ENCODE results near the gene CD177. TPM values are rescaled to one million over a fixed set of nuclear protein-coding genes. Genes with fewer than 3 reads are reported as not detected.

Gene CD177
- total and polyA plus RNA-seq, 8 donors, result 0.25 to 11.3 (median 2.8) TPM; not detected in 3

- Histone ChIP-seq H3K36me3 (no peaks in the 10 kb centered on the region), H3K9me3 (peaks cover 0 to 14% (median 6%) of the 10 kb centered on the region in 4 donors), H3K4me1 (no peaks in the 10 kb centered on the region), H3K27me3 (peaks cover 0 to 9% (median 0%) of the 10 kb centered on the region in 3 donors), H3K4me3 (no peak overlapping the region), H3K27ac (no peak overlapping the region)
- DNase-seq, result no peak
- WGBS, 5 donors, result 36 to 54% (median 48%) methylated on average over 5 of the region's 5 CpGs
- intact Hi-C loops (cut with DNase I; ENCODE audit: low total_unique reads), result no loop called here
- TF ChIP-seq EP300 (IDR thresholded peaks at IDR 0.05) (no peak), POLR2A (IDR thresholded peaks at IDR 0.05) (no peak)
Measured at GRCh38 chr19:43308244-43308815, 45.2 kb upstream of the CD177 start.

- TF ChIP-seq POLR2A (IDR thresholded peaks at IDR 0.05), result no peak
- TF ChIP-seq EP300 (IDR thresholded peaks at IDR 0.05), result no peak
- TF ChIP-seq CTCF (IDR thresholded peaks at IDR 0.05), result no peak
- no peak for TF ChIP-seq POLR2AphosphoS5 (IDR thresholded peaks at IDR 0.05)
- no peaks in the 10 kb centered on the region for H3K36me3 ChIP-seq
- H3K4me1 ChIP-seq, result no peaks in the 10 kb centered on the region
- peaks cover 0 to 9% (median 0%) of the 10 kb centered on the region in 3 donors for H3K27me3 ChIP-seq
- intact Hi-C loops (cut with DNase I; ENCODE audit: low total_unique reads), result no loop called here
- DNase-seq, result no peak
- WGBS, 5 donors, result 62 to 72% (median 68%) methylated on average over 4 of the region's 4 CpGs
- peaks cover 0 to 14% (median 6%) of the 10 kb centered on the region in 4 donors for H3K9me3 ChIP-seq
- H3K27ac ChIP-seq, result no peak overlapping the region
- H3K4me3 ChIP-seq, result no peak overlapping the region
Measured at GRCh38 chr19:43309466-43309865, 44.0 kb upstream of the CD177 start.

GRCh38 chr19:43310221-43310620 lies 43.3 kb upstream of the CD177 start:
- no peak for DNase-seq
- H3K27ac ChIP-seq, result no peak overlapping the region
- no peak overlapping the region for H3K4me3 ChIP-seq
- no peaks in the 10 kb centered on the region for H3K36me3 ChIP-seq
- H3K4me1 ChIP-seq, result no peaks in the 10 kb centered on the region
- peaks cover 0 to 14% (median 6%) of the 10 kb centered on the region in 4 donors for H3K9me3 ChIP-seq
- TF ChIP-seq POLR2AphosphoS5 (IDR thresholded peaks at IDR 0.05) (no peak), EP300 (IDR thresholded peaks at IDR 0.05) (no peak), CTCF (IDR thresholded peaks at IDR 0.05) (no peak), POLR2A (IDR thresholded peaks at IDR 0.05) (no peak)
- WGBS, 5 donors, result 81 to 91% (median 88%) methylated on average over 3 of the region's 3 CpGs
- H3K27me3 ChIP-seq, result peaks cover 0 to 9% (median 0%) of the 10 kb centered on the region in 3 donors
- intact Hi-C loops (cut with DNase I; ENCODE audit: low total_unique reads), result no loop called here

GRCh38 chr19:43311256-43311655 lies 42.2 kb upstream of the CD177 start:
- intact Hi-C loops (cut with DNase I; ENCODE audit: low total_unique reads), result no loop called here
- 78 to 83% (median 83%) methylated on average over 6 of the region's 6 CpGs for WGBS, 5 donors
- peaks cover 0 to 9% (median 0%) of the 10 kb centered on the region in 3 donors for H3K27me3 ChIP-seq
- peaks cover 0 to 14% (median 6%) of the 10 kb centered on the region in 4 donors for H3K9me3 ChIP-seq
- no peak overlapping the region for H3K27ac ChIP-seq
- TF ChIP-seq EP300 (IDR thresholded peaks at IDR 0.05) (no peak), CTCF (IDR thresholded peaks at IDR 0.05) (no peak), POLR2A (IDR thresholded peaks at IDR 0.05) (no peak), POLR2AphosphoS5 (IDR thresholded peaks at IDR 0.05) (no peak)
- no peak for DNase-seq
- no peaks in the 10 kb centered on the region for H3K36me3 ChIP-seq
- no peaks in the 10 kb centered on the region for H3K4me1 ChIP-seq
- H3K4me3 ChIP-seq, result no peak overlapping the region

GRCh38 chr19:43311706-43312105 lies 41.8 kb upstream of the CD177 start:
- Histone ChIP-seq H3K9me3 (peaks cover 0 to 14% (median 6%) of the 10 kb centered on the region in 4 donors), H3K4me3 (no peak overlapping the region), H3K27ac (no peak overlapping the region), H3K4me1 (no peaks in the 10 kb centered on the region), H3K27me3 (peaks cover 0 to 12% (median 0%) of the 10 kb centered on the region in 3 donors), H3K36me3 (no peaks in the 10 kb centered on the region)
- no peak for DNase-seq
- WGBS, 5 donors, result 63 to 87% (median 80%) methylated on average over 2 of the region's 2 CpGs
- no peak for TF ChIP-seq POLR2A (IDR thresholded peaks at IDR 0.05)
- TF ChIP-seq POLR2AphosphoS5 (IDR thresholded peaks at IDR 0.05), result no peak
- TF ChIP-seq EP300 (IDR thresholded peaks at IDR 0.05), result no peak
- TF ChIP-seq CTCF (IDR thresholded peaks at IDR 0.05), result no peak
- intact Hi-C loops (cut with DNase I; ENCODE audit: low total_unique reads), result no loop called here
